NCI-H2029 (cell line): ENCODE data around the gene CHPT1.
"Not testable (repeated sequence)": the region's sequence is repeated elsewhere in the genome, so short reads cannot be mapped to it uniquely, and the experiment has no call there.

ENCODE experiments used
- DNase-seq: peaks from one replicate; lab custom pipeline; 2025; lab: John Stamatoyannopoulos, UW

Gene CHPT1

GRCh38 chr12:101697197-101697929 lies at the start of gene CHPT1:
Gene CHPT1 (plus strand): TSS chr12:101697640. CDS start chr12:101697862, 222 bp downstream.
- peak; percentile 53 for DNase-seq

GRCh38 chr12:101647711-101648110 lies 49.7 kb upstream of the CHPT1 start:
- no peak for DNase-seq

GRCh38 chr12:101648195-101648594 lies 49.2 kb upstream of the CHPT1 start:
- DNase-seq, result peak; percentile 6

GRCh38 chr12:101650346-101651117 lies 46.9 kb upstream of the CHPT1 start:
- no peak for DNase-seq

GRCh38 chr12:101653030-101653429 lies 44.4 kb upstream of the CHPT1 start:
- DNase-seq, result no peak

GRCh38 chr12:101653503-101653902 lies 43.9 kb upstream of the CHPT1 start:
- no peak for DNase-seq

GRCh38 chr12:101654442-101654841 lies 43.0 kb upstream of the CHPT1 start:
- no peak for DNase-seq

GRCh38 chr12:101655393-101655792 lies 42.0 kb upstream of the CHPT1 start:
- DNase-seq, result no peak

GRCh38 chr12:101660662-101661061 lies 36.8 kb upstream of the CHPT1 start:
- DNase-seq, result not testable (repeated sequence)

- DNase-seq, result no peak
These were observed 34.1 kb upstream of the CHPT1 start for GRCh38 chr12:101663298-101663697.

- no peak for DNase-seq
These were observed 32.4 kb upstream of the CHPT1 start for GRCh38 chr12:101664992-101665391.

GRCh38 chr12:101666052-101666728 lies 31.2 kb upstream of the CHPT1 start:
- DNase-seq, result no peak

- no peak for DNase-seq
These were observed 29.8 kb upstream of the CHPT1 start for GRCh38 chr12:101667591-101667990.

- DNase-seq, result no peak
These were observed 27.3 kb upstream of the CHPT1 start for GRCh38 chr12:101670007-101670671.

GRCh38 chr12:101671157-101671791 lies 26.2 kb upstream of the CHPT1 start:
- DNase-seq, result no peak

GRCh38 chr12:101671833-101672232 lies 25.6 kb upstream of the CHPT1 start:
- DNase-seq, result no peak

- no peak for DNase-seq
These were observed 21.9 kb upstream of the CHPT1 start for GRCh38 chr12:101675555-101675954.

GRCh38 chr12:101676497-101676896 lies 20.9 kb upstream of the CHPT1 start:
- DNase-seq, result not testable (repeated sequence)

- no peak for DNase-seq
These were observed 19.4 kb upstream of the CHPT1 start for GRCh38 chr12:101678081-101678480.

- no peak for DNase-seq
These were observed 17.2 kb upstream of the CHPT1 start for GRCh38 chr12:101680240-101680639.

GRCh38 chr12:101680647-101681046 lies 16.8 kb upstream of the CHPT1 start:
- DNase-seq, result no peak

GRCh38 chr12:101681627-101682026 lies 15.8 kb upstream of the CHPT1 start:
- DNase-seq, result not testable (repeated sequence)
